A549 (cell line): ENCODE data around the gene XRCC4.

Experiments used
- CBX8 ChIP-seq: fragments of 200-600 bp; sonication (generic); IDR thresholded peaks from 2 replicates; pipeline ENCODE4 v1.6.1; 2016
- CTCF ChIP-seq: fragments of >200 bp; sonication (Bioruptor Twin); formaldehyde crosslinking; IDR thresholded peaks from 3 replicates; pipeline ENCODE4 v1.5.1; 2016
- ELK1 ChIP-seq: fragments of 150-350 bp; IDR thresholded peaks from 2 replicates; pipeline ENCODE4 v1.6.1; 2014; ENCODE audit warnings: low read depth, mild to moderate bottlenecking, low read length
- EP300 ChIP-seq, 2 experiments: fragments of >200 bp; sonication (Bioruptor Twin); formaldehyde crosslinking; IDR thresholded peaks; 2 replicates in 1 of 2; 3 replicates in 1 of 2; pipeline ENCODE4 v1.6.1; 2016 to 2017
- ESRRA ChIP-seq: fragments of 150-350 bp; IDR thresholded peaks from 2 replicates; pipeline ENCODE4 v1.6.1; 2014; ENCODE audit warnings: mild to moderate bottlenecking, low read length, borderline replicate concordance
- HDAC2 ChIP-seq: fragments of 200-600 bp; sonication (generic); IDR thresholded peaks from 2 replicates; pipeline ENCODE4 v1.6.1; 2016
- HOXA7 ChIP-seq: fragments of 250-450 bp; sonication (Bioruptor Pico); IDR thresholded peaks from 2 replicates; pipeline ENCODE4 v1.5.0; 2020; ENCODE audit warnings: mild to moderate bottlenecking, moderate library complexity
- KDM1A ChIP-seq: fragments of 200-600 bp; sonication (generic); IDR thresholded peaks from 2 replicates; pipeline ENCODE4 v1.6.1; 2016; ENCODE audit warnings: low read depth, mild to moderate bottlenecking
- MAZ ChIP-seq: fragments of 150-350 bp; IDR thresholded peaks from 2 replicates; pipeline ENCODE4 v1.6.1; 2014; ENCODE audit warnings: antibody characterized with exemption, low read depth, low read length, borderline replicate concordance
- POLR2A ChIP-seq: IDR thresholded peaks from 2 replicates; pipeline ENCODE4 v1.6.1; 2012; ENCODE audit warnings: mild to moderate bottlenecking, low read length
- REST ChIP-seq: fragments of 200-600 bp; sonication (generic); IDR thresholded peaks from 2 replicates; pipeline ENCODE4 v1.6.1; 2016; ENCODE audit warnings: antibody characterized with exemption, mild to moderate bottlenecking, moderate library complexity
- RFX5 ChIP-seq: fragments of 450-650 bp; IDR thresholded peaks from 2 replicates; pipeline ENCODE4 v1.7.1; 2014; ENCODE audit warnings: antibody characterized with exemption, mild to moderate bottlenecking, moderate library complexity
- USF2 ChIP-seq: fragments of 450-650 bp; IDR thresholded peaks from 2 replicates; pipeline ENCODE4 v1.6.1; 2014; ENCODE audit warnings: antibody characterized with exemption
- ZSCAN20 ChIP-seq: fragments of 250-450 bp; sonication (Bioruptor Pico); IDR thresholded peaks from 2 replicates; pipeline ENCODE4 v1.8.0; 2022; ENCODE audit warnings: mild to moderate bottlenecking, moderate library complexity

GRCh38 chr5:83353774-83354173 is 276.4 kb downstream of the XRCC4 start:
- no peak for TF ChIP-seq ZSCAN20 (CRISPR knock-in tag)
- no peak for TF ChIP-seq CTCF
- no peak for TF ChIP-seq RFX5
- no peak for TF ChIP-seq USF2
- TF ChIP-seq REST, result no peak
- TF ChIP-seq EP300 (IDR thresholded peaks at IDR 0.05), result no peak
- no peak for TF ChIP-seq KDM1A
- no peak for TF ChIP-seq HOXA7
- TF ChIP-seq ELK1, result no peak
- no peak for TF ChIP-seq POLR2A
- TF ChIP-seq CBX8, result no peak
- TF ChIP-seq ESRRA, result no peak
- no peak for TF ChIP-seq HDAC2
- TF ChIP-seq MAZ, result no peak
